IgD-negative memory B cell (primary cell): ENCODE data around the gene ELF2. TPM values are rescaled to one million over a fixed set of nuclear protein-coding genes. Genes with fewer than 3 reads are reported as not detected.
A peak's percentile ranks its signal among the peaks of the same experiment; 100 is the strongest.
"Not testable (repeated sequence)": the region's sequence is repeated elsewhere in the genome, so short reads cannot be mapped to it uniquely, and the experiment has no call there.

ENCODE experiments used
- H3K27ac Mint-ChIP-seq, 3 donors: one replicate each; pipeline ENCODE4 v1.8.0; 2020 to 2022; ENCODE audit warnings: mild to moderate bottlenecking in 3 of 3, mixed read lengths in 3 of 3, moderate library complexity in 1 of 3
- H3K27me3 Mint-ChIP-seq: one replicate; pipeline ENCODE4 v1.8.0; 2021; ENCODE audit warnings: mixed read lengths
- H3K36me3 Mint-ChIP-seq: one replicate; pipeline ENCODE4 v1.8.0; 2020; ENCODE audit warnings: mild to moderate bottlenecking, mixed read lengths
- H3K4me1 Mint-ChIP-seq, 3 donors: one replicate each; pipeline ENCODE4 v1.8.0; 2020 to 2022; ENCODE audit warnings: mixed read lengths in 3 of 3, mild to moderate bottlenecking in 1 of 3
- H3K4me3 Mint-ChIP-seq, 4 donors: one replicate each; pipeline ENCODE4 v1.8.0; 2020 to 2022; ENCODE audit warnings: mild to moderate bottlenecking in 4 of 4, mixed read lengths in 4 of 4, moderate library complexity in 3 of 4
- H3K9me3 Mint-ChIP-seq, 3 donors: one replicate each; pipeline ENCODE4 v1.8.0; 2020 to 2021; ENCODE audit warnings: mixed read lengths in 3 of 3, mild to moderate bottlenecking in 1 of 3
- polyA plus RNA-seq: library from polyadenylated mRNA; unstranded; fragments of 300-500 nt; fragmentation: Illumina TruSeq; gene quantifications from one replicate; pipeline ENCODE4 v1.2.3, GENCODE V29; 2021

ELF2 gene
- polyA plus RNA-seq, 1 donor from 2014 or later = 33.7 TPM

DNA sequence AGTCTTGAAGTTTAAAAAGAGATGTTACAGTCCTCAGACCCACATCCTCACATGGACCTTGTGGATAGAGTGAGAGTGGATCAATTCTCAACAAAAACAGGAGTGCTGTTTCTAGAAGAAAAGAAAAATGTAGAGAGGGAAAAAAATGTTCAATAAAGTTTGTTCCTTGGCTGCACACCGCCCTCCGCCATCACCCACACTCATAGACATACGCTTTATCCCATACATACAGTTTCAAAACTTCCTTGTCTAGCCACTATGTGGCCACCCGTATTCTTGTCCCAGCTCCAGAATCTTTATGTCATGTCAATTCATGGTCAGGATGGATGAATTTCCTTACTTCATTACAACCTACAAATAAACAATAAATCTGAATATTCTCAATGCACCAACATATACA lies 23.5 kb upstream of the ELF2 start:
- H3K4me1 Mint-ChIP-seq = peaks cover 0 to 1% (median 0%) of the 10 kb centered on the region in 3 donors
- H3K27me3 Mint-ChIP-seq = peaks cover 8% of the 10 kb centered on the region
- H3K36me3 Mint-ChIP-seq = peaks cover 2% of the 10 kb centered on the region
- no peak overlapping the region for H3K4me3 Mint-ChIP-seq
- peaks cover 0 to 4% (median 2%) of the 10 kb centered on the region in 3 donors for H3K9me3 Mint-ChIP-seq
- peak overlapping the region in 1 of 3 donors; percentile 21 for H3K27ac Mint-ChIP-seq

- Mint-ChIP-seq H3K4me1 (peaks cover 0 to 1% (median 0%) of the 10 kb centered on the region in 3 donors), H3K27ac (peak overlapping the region in 1 of 3 donors; percentile 21), H3K36me3 (peaks cover 2% of the 10 kb centered on the region), H3K4me3 (no peak overlapping the region), H3K27me3 (peaks cover 8% of the 10 kb centered on the region), H3K9me3 (peaks cover 0 to 4% (median 2%) of the 10 kb centered on the region in 3 donors)
These were observed 23.1 kb upstream of the ELF2 start for GRCh38 chr4:139200102-139200501.

GRCh38 chr4:139197214-139197613 lies 20.2 kb upstream of the ELF2 start:
- not testable (repeated sequence) for H3K4me1 Mint-ChIP-seq, H3K27ac Mint-ChIP-seq, H3K36me3 Mint-ChIP-seq, H3K9me3 Mint-ChIP-seq, H3K27me3 Mint-ChIP-seq
- H3K4me3 Mint-ChIP-seq = peak overlapping the region in 1 of 4 donors; percentile 43

- no peak overlapping the region for H3K27ac Mint-ChIP-seq
- peaks cover 8% of the 10 kb centered on the region for H3K27me3 Mint-ChIP-seq
- H3K4me3 Mint-ChIP-seq = no peak overlapping the region
- H3K9me3 Mint-ChIP-seq = peaks cover 0 to 4% (median 2%) of the 10 kb centered on the region in 3 donors
- H3K36me3 Mint-ChIP-seq = peaks cover 2% of the 10 kb centered on the region
- no peaks in the 10 kb centered on the region for H3K4me1 Mint-ChIP-seq
These were observed 19.4 kb upstream of the ELF2 start for GRCh38 chr4:139196462-139196861.

- Mint-ChIP-seq H3K9me3 (no peaks in the 10 kb centered on the region), H3K27ac (no peak overlapping the region), H3K36me3 (no peaks in the 10 kb centered on the region), H3K4me3 (no peak overlapping the region), H3K4me1 (peaks cover 0 to 2% (median 0%) of the 10 kb centered on the region in 3 donors), H3K27me3 (peaks cover 1% of the 10 kb centered on the region)
These were observed 14.4 kb upstream of the ELF2 start for GRCh38 chr4:139191373-139191772.

GRCh38 chr4:139189972-139190371 lies 13.0 kb upstream of the ELF2 start:
- Mint-ChIP-seq H3K36me3 (no peaks in the 10 kb centered on the region), H3K4me1 (peaks cover 0 to 2% (median 0%) of the 10 kb centered on the region in 3 donors), H3K4me3 (no peak overlapping the region), H3K27me3 (peaks cover 2% of the 10 kb centered on the region), H3K9me3 (no peaks in the 10 kb centered on the region), H3K27ac (no peak overlapping the region)

GRCh38 chr4:139189417-139189749 lies 12.4 kb upstream of the ELF2 start:
- Mint-ChIP-seq H3K27ac (no peak overlapping the region), H3K4me1 (peaks cover 0 to 2% (median 0%) of the 10 kb centered on the region in 3 donors), H3K4me3 (no peak overlapping the region), H3K9me3 (no peaks in the 10 kb centered on the region), H3K27me3 (peaks cover 2% of the 10 kb centered on the region), H3K36me3 (no peaks in the 10 kb centered on the region)

DNA sequence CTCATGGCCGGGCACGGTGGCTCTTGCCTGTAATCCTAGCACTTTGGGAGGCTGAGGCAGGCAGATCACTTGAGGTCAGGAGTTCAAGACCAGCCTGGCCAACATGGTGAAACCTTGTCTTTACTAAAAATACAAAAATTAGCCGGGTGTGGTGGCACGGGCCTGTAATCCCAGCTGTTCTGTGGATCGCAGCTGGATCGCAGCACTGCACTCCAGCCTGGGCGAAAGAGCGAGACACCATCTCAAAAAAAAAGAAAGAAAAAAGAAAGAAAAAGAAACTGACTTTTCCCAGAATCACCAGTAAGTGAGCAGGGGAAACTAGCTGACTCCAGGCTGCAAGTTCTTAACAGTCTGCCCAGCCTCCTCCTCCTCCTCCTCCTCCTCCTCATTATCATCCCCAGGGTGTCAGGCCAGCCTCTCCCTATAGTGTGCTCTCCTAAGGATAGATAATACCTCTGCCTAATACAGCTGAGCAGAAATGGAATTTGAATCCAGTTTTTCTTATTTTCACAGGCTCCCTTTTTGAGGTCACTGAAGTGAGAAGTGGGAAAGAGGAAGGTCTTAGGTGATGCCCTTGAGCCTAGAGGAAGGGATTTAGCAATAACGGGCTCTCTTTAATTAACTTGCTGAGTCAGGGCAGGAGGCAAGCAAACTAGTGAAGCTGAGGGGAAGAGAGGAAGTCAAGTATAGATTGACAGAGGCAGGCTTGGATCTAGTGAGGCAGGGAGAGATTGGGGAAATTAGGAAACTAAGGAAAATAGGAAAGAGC lies 11.8 kb upstream of the ELF2 start:
- H3K36me3 Mint-ChIP-seq = no peaks in the 10 kb centered on the region
- peak overlapping the region in 1 of 3 donors; percentile 0 for H3K27ac Mint-ChIP-seq
- H3K9me3 Mint-ChIP-seq = no peaks in the 10 kb centered on the region
- peaks cover 0 to 2% (median 0%) of the 10 kb centered on the region in 3 donors for H3K4me1 Mint-ChIP-seq
- H3K4me3 Mint-ChIP-seq = no peak overlapping the region
- H3K27me3 Mint-ChIP-seq = peaks cover 2% of the 10 kb centered on the region

- Mint-ChIP-seq H3K4me3 (no peak overlapping the region), H3K27me3 (peaks cover 1% of the 10 kb centered on the region), H3K27ac (no peak overlapping the region), H3K4me1 (peaks cover 0 to 1% (median 0%) of the 10 kb centered on the region in 3 donors), H3K36me3 (no peaks in the 10 kb centered on the region), H3K9me3 (no peaks in the 10 kb centered on the region)
These were observed 7.1 kb upstream of the ELF2 start for GRCh38 chr4:139184129-139184528.

GRCh38 chr4:139177869-139178619 lies 1.0 kb upstream of the ELF2 start:
- Mint-ChIP-seq H3K4me3 (peak overlapping the region; percentile 91 to 99 (median 94)), H3K4me1 (peaks cover 15 to 18% (median 18%) of the 10 kb centered on the region in 3 donors), H3K9me3 (no peaks in the 10 kb centered on the region), H3K27ac (peak overlapping the region; percentile 86 to 99 (median 96)), H3K27me3 (no peaks in the 10 kb centered on the region), H3K36me3 (no peaks in the 10 kb centered on the region)

DNA sequence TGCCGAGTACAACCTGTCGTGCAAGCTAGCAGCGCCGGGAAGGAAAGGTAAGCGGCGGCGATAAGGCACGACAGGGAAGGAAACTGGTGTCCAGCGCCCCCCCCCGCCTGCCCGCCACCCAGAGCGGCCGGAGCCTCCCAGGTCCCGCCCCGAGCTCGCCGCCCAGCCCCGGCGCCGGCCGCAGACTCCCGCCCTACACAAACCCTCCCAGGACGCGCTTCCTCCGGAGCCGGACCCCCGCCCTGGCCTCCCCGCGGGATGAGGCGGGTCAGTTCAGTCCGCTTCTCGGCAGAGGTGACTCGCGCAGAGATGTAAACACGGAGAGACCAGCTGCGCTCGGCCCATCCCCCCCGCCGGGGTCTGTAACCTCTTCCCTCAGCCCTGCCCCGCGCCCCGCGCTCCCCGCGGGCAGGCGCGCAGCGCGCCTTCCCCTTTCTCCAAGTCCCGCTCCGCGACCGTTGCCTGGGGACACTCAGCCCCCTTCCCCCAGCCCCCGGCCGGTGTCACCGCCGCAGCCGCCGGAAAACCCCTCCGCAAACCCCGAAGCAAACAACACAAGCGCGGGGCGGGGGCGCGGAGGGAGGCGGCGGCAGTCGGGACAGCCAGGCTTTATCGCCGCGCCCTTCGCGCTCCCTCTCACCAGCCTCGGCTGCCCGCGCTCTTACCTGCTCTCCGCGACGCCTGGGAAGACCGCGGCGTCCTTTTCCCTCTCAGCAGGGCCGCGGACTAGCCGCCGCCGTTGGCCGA lies 543 bp downstream of the ELF2 start:
- Mint-ChIP-seq H3K36me3 (no peaks in the 10 kb centered on the region), H3K4me1 (peaks cover 15 to 28% (median 23%) of the 10 kb centered on the region in 3 donors), H3K27ac (peak overlapping the region; percentile 90 to 99 (median 94)), H3K27me3 (no peaks in the 10 kb centered on the region), H3K4me3 (peak overlapping the region; percentile 91 to 99 (median 96)), H3K9me3 (no peaks in the 10 kb centered on the region)

GRCh38 chr4:139175646-139176301 lies 1.2 kb downstream of the ELF2 start:
- Mint-ChIP-seq H3K4me3 (peak overlapping the region; percentile 91 to 99 (median 96)), H3K36me3 (no peaks in the 10 kb centered on the region), H3K27me3 (no peaks in the 10 kb centered on the region), H3K4me1 (peaks cover 15 to 28% (median 23%) of the 10 kb centered on the region in 3 donors), H3K27ac (peak overlapping the region; percentile 80 to 99 (median 94)), H3K9me3 (no peaks in the 10 kb centered on the region)

DNA sequence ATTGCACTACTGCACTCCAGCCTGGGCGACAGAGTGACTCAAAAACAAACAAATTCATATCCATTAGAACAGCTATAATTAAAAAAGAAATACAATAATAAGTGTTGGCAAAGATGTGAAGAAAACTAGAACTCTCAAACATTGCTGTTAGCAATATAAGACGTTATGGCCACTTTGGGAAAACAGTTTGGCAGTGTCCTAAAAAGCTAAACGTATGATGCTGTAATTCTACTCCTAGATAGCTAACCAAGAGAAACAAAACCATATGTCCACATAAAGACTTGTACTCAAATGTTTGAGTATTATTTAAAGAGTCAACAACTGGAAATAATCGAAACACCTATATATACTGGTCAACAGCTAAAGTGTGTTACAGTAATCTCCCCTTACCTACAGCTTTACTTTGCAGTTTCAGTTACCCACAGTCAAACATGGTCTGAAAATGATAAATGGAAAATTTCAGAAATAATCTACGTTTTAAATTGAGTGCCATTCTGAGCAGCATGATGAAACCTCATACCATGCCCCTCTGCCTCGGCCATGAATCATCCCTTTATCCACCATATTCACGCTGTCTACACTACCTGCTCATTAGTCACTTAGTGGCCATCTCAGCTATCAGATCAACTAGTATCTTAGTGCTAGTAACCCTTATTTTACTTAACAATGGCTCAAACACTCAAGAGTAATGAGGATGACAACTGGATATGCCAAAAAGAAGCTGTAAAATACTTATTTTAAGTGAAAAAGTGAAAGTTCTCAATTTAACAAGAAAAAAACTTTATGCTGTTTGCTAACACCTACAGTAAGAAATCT lies 4.9 kb downstream of the ELF2 start:
- H3K27ac Mint-ChIP-seq = no peak overlapping the region
- H3K4me3 Mint-ChIP-seq = peak overlapping the region in 1 of 4 donors; percentile 7

DNA sequence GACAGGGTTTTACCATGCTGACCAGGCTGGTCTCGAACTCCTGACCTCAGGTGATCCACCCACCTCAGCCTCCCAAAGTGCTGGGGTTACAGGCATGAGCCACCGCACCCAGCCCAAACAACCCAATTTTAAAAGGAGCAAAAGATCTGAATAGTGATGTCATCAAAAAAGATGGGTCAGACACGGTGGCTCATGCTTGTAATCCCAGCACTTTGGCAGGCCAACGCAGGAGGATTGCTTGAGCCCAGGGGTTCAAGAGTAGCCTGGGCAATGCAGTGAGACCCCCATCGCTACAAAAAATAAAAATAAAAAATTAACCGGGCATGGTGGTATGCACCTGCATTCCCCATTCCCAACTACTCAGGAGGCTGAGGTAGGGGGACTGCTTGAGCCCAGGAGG lies 6.1 kb downstream of the ELF2 start:
- Mint-ChIP-seq H3K27ac (no peak overlapping the region), H3K4me1 (peaks cover 13 to 30% (median 20%) of the 10 kb centered on the region in 3 donors), H3K4me3 (no peak overlapping the region), H3K27me3 (no peaks in the 10 kb centered on the region), H3K36me3 (no peaks in the 10 kb centered on the region), H3K9me3 (no peaks in the 10 kb centered on the region)

More for the DNA sequence above, 4.9 kb downstream of the ELF2 start:
- H3K4me1 Mint-ChIP-seq = peaks cover 14 to 30% (median 22%) of the 10 kb centered on the region in 3 donors
- H3K36me3 Mint-ChIP-seq = no peaks in the 10 kb centered on the region
- no peaks in the 10 kb centered on the region for H3K9me3 Mint-ChIP-seq
- no peaks in the 10 kb centered on the region for H3K27me3 Mint-ChIP-seq
